Keratinocyte (primary cell): ENCODE measurements around the gene NT5C1A. TPM values are rescaled to one million over a fixed set of nuclear protein-coding genes. Genes with fewer than 3 reads are reported as not detected.

Experiments used
- DNase-seq: peaks from one replicate; pipeline ENCODE4 v3.0.0-alpha.2; 2011; ENCODE audit warnings: low read depth, missing footprints, low spot score
- FAIRE-seq: peaks from 2 replicates; lab custom pipeline; 2011; peaks lifted over from hg19 to GRCh38; lab: Jason Lieb, UNC
- H2AFZ ChIP-seq: 2 replicates; pipeline ENCODE4 v1.6.0; 2012; ENCODE audit warnings: low read length, control low read depth, inconsistent platforms; ENCODE audit not compliant: control insufficient read depth
- H3K27ac ChIP-seq: 2 replicates; pipeline ENCODE4 v1.5.1; 2011; ENCODE audit warnings: low read length; ENCODE audit not compliant: control insufficient read depth, insufficient read depth
- H3K27me3 ChIP-seq: 3 replicates; pipeline ENCODE4 v1.6.0; 2011; ENCODE audit warnings: low read length; ENCODE audit not compliant: control insufficient read depth, insufficient read depth; ENCODE audit errors: extremely low read depth
- H3K36me3 ChIP-seq, 2 experiments: 2 replicates in 1 of 2; 3 replicates in 1 of 2; pipeline ENCODE4 v1.5.1; 2011; ENCODE audit warnings: low read length in 2 of 2, mild to moderate bottlenecking in 1 of 2; ENCODE audit not compliant: control insufficient read depth in 2 of 2, insufficient read depth in 2 of 2; ENCODE audit errors: extremely low read depth in 1 of 2
- H3K4me1 ChIP-seq: 3 replicates; pipeline ENCODE4 v1.5.1; 2011; ENCODE audit warnings: low read length; ENCODE audit not compliant: control insufficient read depth, insufficient read depth; ENCODE audit errors: extremely low read depth
- H3K4me2 ChIP-seq: 3 replicates; pipeline ENCODE4 v1.6.0; 2011; ENCODE audit warnings: low read depth, low read length; ENCODE audit not compliant: control insufficient read depth, insufficient read depth; ENCODE audit errors: extremely low read depth
- H3K4me3 ChIP-seq, 3 experiments: fragments of 200-600 bp in 1 of 3; sonication (generic) in 1 of 3; 2 replicates in 2 of 3; 3 replicates in 1 of 3; pipeline ENCODE4 v1.5.1; 2011 to 2016; ENCODE audit warnings: low read length in 3 of 3, mild to moderate bottlenecking in 3 of 3, control low read depth in 2 of 3, inconsistent platforms in 1 of 3, low read depth in 1 of 3, mixed read lengths in 1 of 3, mixed run types in 1 of 3, moderate library complexity in 1 of 3; ENCODE audit not compliant: control insufficient read depth in 2 of 3, insufficient read depth in 2 of 3; ENCODE audit errors: extremely low read depth in 1 of 3
- H3K79me2 ChIP-seq: 2 replicates; pipeline ENCODE4 v1.6.0; 2012; ENCODE audit warnings: low read length; ENCODE audit not compliant: control insufficient read depth, insufficient read depth
- H3K9ac ChIP-seq: 3 replicates; pipeline ENCODE4 v1.6.0; 2011; ENCODE audit warnings: low read length; ENCODE audit not compliant: control insufficient read depth, insufficient read depth; ENCODE audit errors: extremely low read depth
- H3K9me1 ChIP-seq: 3 replicates; pipeline ENCODE4 v1.6.0; 2011; ENCODE audit warnings: low read length; ENCODE audit not compliant: control insufficient read depth, insufficient read depth; ENCODE audit errors: extremely low read depth
- H3K9me3 ChIP-seq: 2 replicates; pipeline ENCODE4 v1.5.1; 2012; ENCODE audit warnings: low read depth, low read length; ENCODE audit not compliant: control insufficient read depth
- H4K20me1 ChIP-seq: 3 replicates; pipeline ENCODE4 v1.6.0; 2011; ENCODE audit warnings: low read length; ENCODE audit not compliant: control insufficient read depth, insufficient read depth; ENCODE audit errors: extremely low read depth
- EZH2 ChIP-seq: IDR thresholded peaks from one replicate; pipeline ENCODE4 v1.6.1; 2012; ENCODE audit warnings: inconsistent platforms, mild to moderate bottlenecking, low read length, moderate library complexity
- dilution Hi-C: fragments of 300-500 bp; cut with MboI; formaldehyde crosslinking; loops from one replicate; pipeline ENCODE4 v1.7.0; 2020; ENCODE audit warnings: low sequenced_read_pairs; ENCODE audit not compliant: extremely low pct_ligation_motif_present
- polyA plus RNA-seq, 5 experiments: library from polyadenylated mRNA; depleted of rRNA in 3 of 5; stranded (reverse) in 3 of 5; stranded (forward) in 1 of 5; unstranded in 1 of 5; fragments of >200 nt; gene quantifications; 1 replicate in 1 of 5; 2 replicates in 3 of 5; 3 replicates in 1 of 5; pipeline versions ENCODE4 v1.2.1 to v1.2.3, GENCODE V29; 2011 to 2012; ENCODE audit warnings: missing spikeins in 2 of 5, low read depth in 1 of 5, low replicate concordance in 1 of 5
- TF ChIP-seq, protein P1 (sequence below), 3 experiments: IDR thresholded peaks in 1 of 3; conservative IDR thresholded peaks in 1 of 3; optimal IDR thresholded peaks in 1 of 3; 2 replicates in 2 of 3; 3 replicates in 1 of 3; pipeline versions ENCODE3 to v1.5.1; 2011; ENCODE audit warnings: low read length in 3 of 3, mild to moderate bottlenecking in 3 of 3, moderate library complexity in 2 of 3, control low read depth in 1 of 3, inconsistent platforms in 1 of 3; ENCODE audit not compliant: insufficient read depth in 2 of 3; ENCODE audit errors: extremely low read depth in 1 of 3

The NT5C1A gene
- polyA plus RNA-seq, 1 donor (not counting 4 experiments of a cell fraction or from before 2014, with no cell fraction given): not detected

DNA sequence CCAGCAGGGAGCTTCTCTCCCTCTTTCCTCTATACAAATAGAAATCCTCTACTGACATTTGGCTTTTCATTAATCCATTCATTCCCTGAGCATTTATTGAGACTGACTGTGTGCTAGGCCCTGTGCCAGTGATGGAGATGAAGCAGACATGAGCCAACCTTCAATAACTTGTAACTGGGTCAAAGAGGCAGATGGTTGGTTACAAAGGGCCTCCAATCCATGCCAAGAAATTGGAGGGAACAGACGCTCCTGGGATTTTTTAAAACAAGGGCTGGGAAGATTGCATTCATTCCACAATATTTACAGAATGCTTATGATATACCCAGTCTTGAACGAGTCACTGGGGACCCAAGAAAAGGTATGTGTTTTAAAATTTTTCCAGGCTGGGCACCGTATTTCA is 13.2 kb upstream of the NT5C1A start:
- TF ChIP-seq, protein P1, sequence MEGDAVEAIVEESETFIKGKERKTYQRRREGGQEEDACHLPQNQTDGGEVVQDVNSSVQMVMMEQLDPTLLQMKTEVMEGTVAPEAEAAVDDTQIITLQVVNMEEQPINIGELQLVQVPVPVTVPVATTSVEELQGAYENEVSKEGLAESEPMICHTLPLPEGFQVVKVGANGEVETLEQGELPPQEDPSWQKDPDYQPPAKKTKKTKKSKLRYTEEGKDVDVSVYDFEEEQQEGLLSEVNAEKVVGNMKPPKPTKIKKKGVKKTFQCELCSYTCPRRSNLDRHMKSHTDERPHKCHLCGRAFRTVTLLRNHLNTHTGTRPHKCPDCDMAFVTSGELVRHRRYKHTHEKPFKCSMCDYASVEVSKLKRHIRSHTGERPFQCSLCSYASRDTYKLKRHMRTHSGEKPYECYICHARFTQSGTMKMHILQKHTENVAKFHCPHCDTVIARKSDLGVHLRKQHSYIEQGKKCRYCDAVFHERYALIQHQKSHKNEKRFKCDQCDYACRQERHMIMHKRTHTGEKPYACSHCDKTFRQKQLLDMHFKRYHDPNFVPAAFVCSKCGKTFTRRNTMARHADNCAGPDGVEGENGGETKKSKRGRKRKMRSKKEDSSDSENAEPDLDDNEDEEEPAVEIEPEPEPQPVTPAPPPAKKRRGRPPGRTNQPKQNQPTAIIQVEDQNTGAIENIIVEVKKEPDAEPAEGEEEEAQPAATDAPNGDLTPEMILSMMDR (optimal IDR thresholded peaks at IDR 0.05 in 1 of 3, IDR thresholded peaks at IDR 0.05 in 1 of 3, conservative IDR thresholded peaks at IDR 0.05 in 1 of 3; ENCODE audit: extremely low read depth in 1 of 3, insufficient read depth in 2 of 3, low read length in 3 of 3): no peak
- TF ChIP-seq EZH2: no peak
- no peak overlapping the region for H3K4me3 ChIP-seq
- H3K4me2 ChIP-seq: no peak overlapping the region
- H3K9me3 ChIP-seq: no peaks in the 10 kb centered on the region
- no peak overlapping the region for H3K9ac ChIP-seq
- H3K4me1 ChIP-seq: no peaks in the 10 kb centered on the region
- H3K27ac ChIP-seq: no peak overlapping the region
- no peak for FAIRE-seq
- no peaks in the 10 kb centered on the region for H3K36me3 ChIP-seq
- no peaks in the 10 kb centered on the region for H4K20me1 ChIP-seq
- H3K9me1 ChIP-seq: no peaks in the 10 kb centered on the region
- no peak for DNase-seq
- H2AFZ ChIP-seq: no peak overlapping the region
- peaks cover 72% of the 10 kb centered on the region for H3K27me3 ChIP-seq
- no peaks in the 10 kb centered on the region for H3K79me2 ChIP-seq
- dilution Hi-C loops: no loop called here

DNA sequence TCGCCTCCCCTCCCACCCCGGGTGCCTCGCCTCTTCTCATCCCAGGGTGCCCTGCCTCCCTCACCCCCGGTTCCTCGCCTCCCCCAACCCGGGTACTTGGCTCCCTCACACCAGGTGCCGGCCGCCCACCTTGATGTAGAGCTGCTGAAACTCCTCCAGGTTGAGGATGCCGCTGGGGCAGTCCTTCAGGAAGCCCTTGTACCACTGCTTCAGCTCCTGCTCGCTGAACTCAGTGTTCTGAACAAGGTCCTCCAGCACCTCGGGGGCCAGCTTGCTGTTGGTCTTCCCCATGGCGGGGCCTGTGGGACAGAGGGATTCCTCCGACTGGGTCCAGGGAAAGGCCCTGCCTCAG is 12.4 kb upstream of the NT5C1A start:
- DNase-seq: no peak
- no peak for FAIRE-seq
- Histone ChIP-seq H3K4me1 (no peaks in the 10 kb centered on the region), H2AFZ (no peak overlapping the region), H3K9me1 (no peaks in the 10 kb centered on the region), H3K79me2 (no peaks in the 10 kb centered on the region), H3K4me3 (no peak overlapping the region), H4K20me1 (no peaks in the 10 kb centered on the region), H3K9ac (no peak overlapping the region), H3K9me3 (no peaks in the 10 kb centered on the region), H3K27me3 (peaks cover 64% of the 10 kb centered on the region), H3K4me2 (no peak overlapping the region), H3K36me3 (no peaks in the 10 kb centered on the region), H3K27ac (no peak overlapping the region)
- TF ChIP-seq, protein P1 (optimal IDR thresholded peaks at IDR 0.05 in 1 of 3, IDR thresholded peaks at IDR 0.05 in 1 of 3, conservative IDR thresholded peaks at IDR 0.05 in 1 of 3; ENCODE audit: extremely low read depth in 1 of 3, insufficient read depth in 2 of 3, low read length in 3 of 3): no peak
- dilution Hi-C loops: no loop called here
